H9 (cell line): ENCODE measurements around the gene ZNF319. TPM values are rescaled to one million over a fixed set of nuclear protein-coding genes. Genes with fewer than 3 reads are reported as not detected.

Experiments used
- DNase-seq: peaks from one replicate; pipeline ENCODE4 v3.0.0-alpha.2; 2017
- H2AFZ ChIP-seq: one replicate; pipeline ENCODE4 v1.6.1; 2013; ENCODE audit warnings: mild to moderate bottlenecking, low read length, control low read depth, moderate library complexity
- H2AK5ac ChIP-seq: 2 replicates; pipeline ENCODE4 v1.6.1; 2013; ENCODE audit warnings: low read length, control low read depth, mixed read lengths; ENCODE audit not compliant: insufficient read length
- H2BK120ac ChIP-seq: one replicate; pipeline ENCODE4 v1.6.1; 2013; ENCODE audit warnings: low read depth, mild to moderate bottlenecking, low read length, control low read depth, inconsistent platforms; ENCODE audit not compliant: poor library complexity, severe bottlenecking
- H2BK12ac ChIP-seq: 2 replicates; pipeline ENCODE4 v1.6.1; 2013; ENCODE audit warnings: low read length, control low read depth, mixed read lengths, low read depth; ENCODE audit not compliant: insufficient read length
- H2BK15ac ChIP-seq: 2 replicates; pipeline ENCODE4 v1.6.1; 2013; ENCODE audit warnings: low read depth, low read length, control low read depth
- H2BK20ac ChIP-seq: one replicate; pipeline ENCODE4 v1.6.1; 2013; ENCODE audit warnings: low read depth, mild to moderate bottlenecking, low read length, control low read depth, inconsistent platforms; ENCODE audit not compliant: poor library complexity, severe bottlenecking
- H2BK5ac ChIP-seq: 2 replicates; pipeline ENCODE4 v1.6.1; 2013; ENCODE audit warnings: low read length, control low read depth, mixed read lengths; ENCODE audit not compliant: insufficient read length
- H3K14ac ChIP-seq: 2 replicates; pipeline ENCODE4 v1.6.1; 2013; ENCODE audit warnings: low read length, control low read depth; ENCODE audit not compliant: insufficient read depth
- H3K18ac ChIP-seq: 2 replicates; pipeline ENCODE4 v1.6.1; 2013; ENCODE audit warnings: low read depth, mild to moderate bottlenecking, mixed read lengths, low read length, control low read depth; ENCODE audit not compliant: insufficient read length
- H3K23ac ChIP-seq: 2 replicates; pipeline ENCODE4 v1.6.1; 2013; ENCODE audit warnings: low read length, control low read depth, mixed read lengths, low read depth; ENCODE audit not compliant: insufficient read length
- H3K23me2 ChIP-seq: 2 replicates; pipeline ENCODE4 v1.6.1; 2013; ENCODE audit warnings: low read depth, mild to moderate bottlenecking, mixed read lengths, low read length, control low read depth; ENCODE audit not compliant: insufficient read length, poor library complexity, severe bottlenecking
- H3K27ac ChIP-seq: 2 replicates; pipeline ENCODE4 v1.5.1; 2013; ENCODE audit warnings: low read length, control low read depth, mixed read lengths, low read depth; ENCODE audit not compliant: insufficient read length
- H3K27me3 ChIP-seq: 2 replicates; pipeline ENCODE4 v1.6.1; 2013; ENCODE audit warnings: low read length, control low read depth, inconsistent platforms; ENCODE audit not compliant: insufficient read depth
- H3K4ac ChIP-seq: 2 replicates; pipeline ENCODE4 v1.6.1; 2013; ENCODE audit warnings: low read depth, mild to moderate bottlenecking, control low read depth, inconsistent platforms, low read length, moderate library complexity
- H3K4me1 ChIP-seq: 2 replicates; pipeline ENCODE4 v1.6.1; 2013; ENCODE audit warnings: low read length, control low read depth, inconsistent platforms; ENCODE audit not compliant: insufficient read depth
- H3K4me2 ChIP-seq: 2 replicates; pipeline ENCODE4 v1.6.1; 2013; ENCODE audit warnings: low read length, control low read depth, mixed read lengths; ENCODE audit not compliant: insufficient read length, insufficient read depth
- H3K56ac ChIP-seq: 2 replicates; pipeline ENCODE4 v1.6.1; 2013; ENCODE audit warnings: low read depth, mild to moderate bottlenecking, mixed read lengths, low read length, control low read depth; ENCODE audit not compliant: insufficient read length
- H3K79me1 ChIP-seq: 2 replicates; pipeline ENCODE4 v1.6.1; 2013; ENCODE audit warnings: low read depth, mild to moderate bottlenecking, moderate library complexity, low read length, control low read depth, inconsistent platforms; ENCODE audit not compliant: insufficient read depth, poor library complexity, severe bottlenecking
- H3K79me2 ChIP-seq: 2 replicates; pipeline ENCODE4 v1.6.1; 2013; ENCODE audit warnings: low read length, control low read depth, inconsistent platforms; ENCODE audit not compliant: insufficient read depth
- H3K9ac ChIP-seq: 2 replicates; pipeline ENCODE4 v1.6.1; 2013; ENCODE audit warnings: low read length, control low read depth, mixed read lengths; ENCODE audit not compliant: insufficient read length; ENCODE audit errors: extremely low read depth
- H3K9me3 ChIP-seq: one replicate; pipeline ENCODE4 v1.6.1; 2013; ENCODE audit warnings: low read depth, low read length, inconsistent platforms; ENCODE audit not compliant: control insufficient read depth
- H3T11ph ChIP-seq: one replicate; pipeline ENCODE4 v1.6.1; 2013; ENCODE audit warnings: mild to moderate bottlenecking, low read length, control low read depth, inconsistent platforms
- H4K20me1 ChIP-seq: one replicate; pipeline ENCODE4 v1.6.1; 2013; ENCODE audit not compliant: control insufficient read depth, insufficient read length, insufficient read depth
- H4K5ac ChIP-seq: 2 replicates; pipeline ENCODE4 v1.6.1; 2013; ENCODE audit warnings: low read depth, mild to moderate bottlenecking, mixed read lengths, low read length, control low read depth; ENCODE audit not compliant: insufficient read length
- H4K8ac ChIP-seq: replicated peaks from 2 replicates; pipeline ENCODE4 v1.6.1; 2013; ENCODE audit warnings: low read length, control low read depth, mixed read lengths, low read depth; ENCODE audit not compliant: insufficient read length
- H4K91ac ChIP-seq: 2 replicates; pipeline ENCODE4 v1.6.1; 2013; ENCODE audit warnings: low read depth, mild to moderate bottlenecking, moderate library complexity, mixed read lengths, low read length, control low read depth; ENCODE audit not compliant: insufficient read length
- H3K27ac Mint-ChIP-seq, 3 experiments: 2 replicates in 2 of 3; 3 replicates in 1 of 3; pipeline ENCODE4 v1.8.0; 2020 to 2021; ENCODE audit warnings: mixed read lengths in 3 of 3, mild to moderate bottlenecking in 1 of 3, moderate library complexity in 1 of 3
- H3K27me3 Mint-ChIP-seq: 2 replicates; pipeline ENCODE4 v1.8.0; 2021; ENCODE audit warnings: low read depth, mild to moderate bottlenecking, moderate library complexity, mixed read lengths
- H3K36me3 Mint-ChIP-seq, 3 experiments: 2 replicates in 2 of 3; 3 replicates in 1 of 3; pipeline ENCODE4 v1.8.0; 2020 to 2021; ENCODE audit warnings: low read depth in 3 of 3, mixed read lengths in 3 of 3; ENCODE audit not compliant: insufficient read depth in 1 of 3
- H3K4me1 Mint-ChIP-seq, 2 experiments: 2 replicates each; pipeline ENCODE4 v1.8.0; 2020; ENCODE audit warnings: mixed read lengths in 2 of 2
- H3K4me3 Mint-ChIP-seq, 2 experiments: 2 replicates in 1 of 2; 3 replicates in 1 of 2; pipeline ENCODE4 v1.8.0; 2020 to 2021; ENCODE audit warnings: mild to moderate bottlenecking in 2 of 2, mixed read lengths in 2 of 2, moderate library complexity in 1 of 2
- H3K9me3 Mint-ChIP-seq, 2 experiments: 2 replicates in 1 of 2; 3 replicates in 1 of 2; pipeline ENCODE4 v1.8.0; 2020; ENCODE audit warnings: mild to moderate bottlenecking in 2 of 2, mixed read lengths in 2 of 2, moderate library complexity in 1 of 2
- WGBS: extraction: QIAGEN DNeasy Blood & Tissue Kit; methylation state at CpG from one replicate; pipeline ENCODE4 v1.1.7; 2013; ENCODE audit warnings: missing lambda C conversion rate, low lambda C conversion rate, mixed read lengths; ENCODE audit not compliant: insufficient read length; ENCODE audit errors: extremely low coverage; 5-methylcytosine and 5-hydroxymethylcytosine counted together
- total RNA-seq: library from RNA; stranded (reverse); gene quantifications from 2 replicates; pipeline ENCODE4 v1.2.1, GENCODE V29; 2021
- TF ChIP-seq, protein P1 (sequence below): fragments of 200-600 bp; sonication (generic); conservative IDR thresholded peaks from 3 replicates; pipeline ENCODE4 v1.8.0; 2021; ENCODE audit warnings: antibody characterized with exemption, mild to moderate bottlenecking

ZNF319 gene
- total RNA-seq, 1 experiment from 2014 or later = 5.6 TPM

GRCh38 chr16:57997528-57998265 lies 2.8 kb downstream of the ZNF319 start:
- Histone ChIP-seq H2BK12ac (no peak overlapping the region), H2BK15ac (no peak overlapping the region), H3K23ac (no peak overlapping the region), H3K23me2 (peaks cover 8% of the 10 kb centered on the region), H2BK120ac (no peak overlapping the region), H3K4me1 (peaks cover 2% of the 10 kb centered on the region; the same call in 1 of the 2 replicates), H3T11ph (no peak overlapping the region), H3K79me2 (no peaks in the 10 kb centered on the region; the same call in 1 of the 2 replicates), H3K9me3 (no peaks in the 10 kb centered on the region), H4K5ac (no peak overlapping the region), H3K27me3 (no peaks in the 10 kb centered on the region), H4K91ac (no peak overlapping the region), H2BK5ac (no peak overlapping the region), H3K56ac (no peak overlapping the region), H3K27ac (no peak overlapping the region), H3K9ac (no peak overlapping the region), H3K79me1 (no peaks in the 10 kb centered on the region), H3K4me2 (no peak overlapping the region), H2AFZ (no peak overlapping the region), H4K8ac (no peak overlapping the region), H2AK5ac (no peak overlapping the region), H4K20me1 (no peaks in the 10 kb centered on the region), H3K4ac (no peak overlapping the region), H2BK20ac (no peak overlapping the region), H3K14ac (no peak overlapping the region), H3K18ac (no peak overlapping the region)
- Mint-ChIP-seq H3K36me3 (peaks cover 4 to 20% (median 15%) of the 10 kb centered on the region in 3 experiments; a peak in 6 of 7 replicates), H3K27ac (no peak overlapping the region), H3K4me3 (no peak overlapping the region), H3K4me1 (peaks cover 22 to 24% of the 10 kb centered on the region in 2 experiments), H3K9me3 (no peaks in the 10 kb centered on the region), H3K27me3 (no peaks in the 10 kb centered on the region; the same call in 1 of the 2 replicates)
- TF ChIP-seq, protein P1, sequence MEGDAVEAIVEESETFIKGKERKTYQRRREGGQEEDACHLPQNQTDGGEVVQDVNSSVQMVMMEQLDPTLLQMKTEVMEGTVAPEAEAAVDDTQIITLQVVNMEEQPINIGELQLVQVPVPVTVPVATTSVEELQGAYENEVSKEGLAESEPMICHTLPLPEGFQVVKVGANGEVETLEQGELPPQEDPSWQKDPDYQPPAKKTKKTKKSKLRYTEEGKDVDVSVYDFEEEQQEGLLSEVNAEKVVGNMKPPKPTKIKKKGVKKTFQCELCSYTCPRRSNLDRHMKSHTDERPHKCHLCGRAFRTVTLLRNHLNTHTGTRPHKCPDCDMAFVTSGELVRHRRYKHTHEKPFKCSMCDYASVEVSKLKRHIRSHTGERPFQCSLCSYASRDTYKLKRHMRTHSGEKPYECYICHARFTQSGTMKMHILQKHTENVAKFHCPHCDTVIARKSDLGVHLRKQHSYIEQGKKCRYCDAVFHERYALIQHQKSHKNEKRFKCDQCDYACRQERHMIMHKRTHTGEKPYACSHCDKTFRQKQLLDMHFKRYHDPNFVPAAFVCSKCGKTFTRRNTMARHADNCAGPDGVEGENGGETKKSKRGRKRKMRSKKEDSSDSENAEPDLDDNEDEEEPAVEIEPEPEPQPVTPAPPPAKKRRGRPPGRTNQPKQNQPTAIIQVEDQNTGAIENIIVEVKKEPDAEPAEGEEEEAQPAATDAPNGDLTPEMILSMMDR = no peak
- no peak for DNase-seq
- WGBS = no CpG with 5 or more reads among the region's 36 CpGs
